Panc1 (cell line): Measurements from ENCODE around the gene C16orf90.

Experiments used
- CTCF ChIP-seq: fragments of 450-650 bp; IDR thresholded peaks from 2 replicates; pipeline ENCODE4 v1.5.1; 2017; ENCODE audit warnings: mild to moderate bottlenecking
- POLR2AphosphoS5 ChIP-seq: IDR thresholded peaks from 2 replicates; pipeline ENCODE4 v1.6.1; 2012; ENCODE audit warnings: mild to moderate bottlenecking, low read depth, low read length, moderate library complexity
- SIN3A ChIP-seq: IDR thresholded peaks from 2 replicates; pipeline ENCODE4 v1.6.1; 2012; ENCODE audit warnings: low read depth, mild to moderate bottlenecking, low read length, moderate library complexity, borderline replicate concordance; ENCODE audit not compliant: insufficient read depth

GRCh38 chr16:3467182-3467581 is 28.1 kb downstream of the C16orf90 start:
- no peak for TF ChIP-seq CTCF
- TF ChIP-seq POLR2AphosphoS5 = no peak
- TF ChIP-seq SIN3A = no peak
